T-helper 2 cell treated with Interferon-gamma antibody and Interleukin-4, amounts not matched to agents 100 ng/mL and 5 ng/mL, for 36 hours (primary cell): ENCODE measurements around the gene STAT2. TPM values are rescaled to one million over a fixed set of nuclear protein-coding genes. Genes with fewer than 3 reads are reported as not detected.
"Not testable (repeated sequence)": the region's sequence is repeated elsewhere in the genome, so short reads cannot be mapped to it uniquely, and the experiment has no call there.

Experiments
- intact Hi-C: fragments of 100-400 bp; cut with micrococcal nuclease; formaldehyde crosslinking; loops from one replicate; pipeline ENCODE4 v1.15.1; 2023
- total RNA-seq: library from RNA; stranded (reverse); gene quantifications from 2 replicates; pipeline ENCODE4 v1.2.3, GENCODE V29; 2022

Gene STAT2
- total RNA-seq = 159 and 164 TPM in 2 replicates

GRCh38 chr12:56359851-56360767, at the start of gene STAT2:
Gene STAT2 (minus strand): TSS chr12:56360107. CDS start chr12:56356571, 3,536 bp downstream.
- intact Hi-C loops = loop anchor here (1.0 to 2.0 kb wide), 8 partner anchors 22 to 431 kb away; partner anchors contain the start of genes CS, IL23A, PTGES3 and SPRYD4

GRCh38 chr12:56408799-56409417, 49.0 kb upstream of the STAT2 start:
- intact Hi-C loops = no loop called here

GRCh38 chr12:56404227-56404626, 44.3 kb upstream of the STAT2 start:
- intact Hi-C loops = not testable (repeated sequence)

- intact Hi-C loops = not testable (repeated sequence)
These were observed 41.7 kb upstream of the STAT2 start for GRCh38 chr12:56401612-56402011.

GRCh38 chr12:56401125-56401524, 41.2 kb upstream of the STAT2 start:
- intact Hi-C loops = not testable (repeated sequence)

GRCh38 chr12:56399466-56399865, 39.6 kb upstream of the STAT2 start:
- intact Hi-C loops = not testable (repeated sequence)

GRCh38 chr12:56398324-56398723, 38.4 kb upstream of the STAT2 start:
- intact Hi-C loops = no loop called here

- intact Hi-C loops = no loop called here
These were observed 32.4 kb upstream of the STAT2 start for GRCh38 chr12:56392331-56392730.

- intact Hi-C loops = no loop called here
These were observed 31.8 kb upstream of the STAT2 start for GRCh38 chr12:56391721-56392120.

GRCh38 chr12:56389412-56389811, 29.5 kb upstream of the STAT2 start:
- intact Hi-C loops = no loop called here

GRCh38 chr12:56387152-56387736, 27.3 kb upstream of the STAT2 start:
- intact Hi-C loops = no loop called here

- intact Hi-C loops = no loop called here
These were observed 26.0 kb upstream of the STAT2 start for GRCh38 chr12:56385873-56386272.

- intact Hi-C loops = no loop called here
These were observed 22.7 kb upstream of the STAT2 start for GRCh38 chr12:56382611-56383010.

GRCh38 chr12:56377989-56378316, 18.0 kb upstream of the STAT2 start:
- intact Hi-C loops = no loop called here

- intact Hi-C loops = no loop called here
These were observed 17.5 kb upstream of the STAT2 start for GRCh38 chr12:56377310-56377988.

- intact Hi-C loops = no loop called here
These were observed 15.9 kb upstream of the STAT2 start for GRCh38 chr12:56375598-56376434.

GRCh38 chr12:56374726-56375597, 15.1 kb upstream of the STAT2 start:
- intact Hi-C loops = no loop called here

GRCh38 chr12:56373515-56373914, 13.6 kb upstream of the STAT2 start:
- intact Hi-C loops = no loop called here

- intact Hi-C loops = no loop called here
These were observed 7.0 kb upstream of the STAT2 start for GRCh38 chr12:56366948-56367347.
